Fibroblast of lung (primary cell): Measurements from ENCODE around the gene ST6GALNAC3. TPM values are rescaled to one million over a fixed set of nuclear protein-coding genes. Genes with fewer than 3 reads are reported as not detected.

Source experiments
- DNase-seq, 2 donors: peaks; one replicate each; pipeline versions ENCODE4 v3.0.0 to v3.0.0-alpha.2; 2010; ENCODE audit warnings: low read depth in 2 of 2
- H2AFZ ChIP-seq: 2 replicates; pipeline ENCODE4 v1.5.1; 2012; ENCODE audit warnings: low read length, control low read depth, inconsistent platforms
- H3K27ac ChIP-seq: 2 replicates; pipeline ENCODE4 v1.5.1; 2011; ENCODE audit warnings: low read length, control low read depth; ENCODE audit not compliant: insufficient read depth
- H3K27me3 ChIP-seq: 2 replicates; pipeline ENCODE4 v1.5.1; 2011; ENCODE audit warnings: mild to moderate bottlenecking, low read length; ENCODE audit not compliant: control insufficient read depth, insufficient read depth
- H3K36me3 ChIP-seq: 2 replicates; pipeline ENCODE4 v1.5.1; 2011; ENCODE audit warnings: low read length; ENCODE audit not compliant: control insufficient read depth, insufficient read depth
- H3K4me1 ChIP-seq: 2 replicates; pipeline ENCODE4 v1.5.1; 2011; ENCODE audit warnings: low read length; ENCODE audit not compliant: control insufficient read depth, insufficient read depth; ENCODE audit errors: extremely low read depth
- H3K4me2 ChIP-seq: 2 replicates; pipeline ENCODE4 v1.5.1; 2011; ENCODE audit warnings: low read length, control low read depth; ENCODE audit not compliant: insufficient read depth; ENCODE audit errors: extremely low read depth
- H3K4me3 ChIP-seq, 4 experiments: fragments of 200-600 bp in 1 of 4; sonication (generic) in 1 of 4; replicated peaks in 1 of 4; 2 replicates each; pipeline ENCODE4 v1.5.1; 2011 to 2016; ENCODE audit warnings: low read length in 4 of 4, low read depth in 3 of 4, mild to moderate bottlenecking in 3 of 4, control low read depth in 2 of 4, inconsistent platforms in 1 of 4, mixed read lengths in 1 of 4; ENCODE audit not compliant: insufficient read depth in 1 of 4; ENCODE audit errors: control extremely low read depth in 1 of 4
- H3K79me2 ChIP-seq: 2 replicates; pipeline ENCODE4 v1.5.1; 2012; ENCODE audit warnings: mild to moderate bottlenecking, low read length, inconsistent platforms; ENCODE audit not compliant: control insufficient read depth, insufficient read depth
- H3K9ac ChIP-seq: 2 replicates; pipeline ENCODE4 v1.5.1; 2011; ENCODE audit warnings: mild to moderate bottlenecking, low read length, control low read depth; ENCODE audit not compliant: insufficient read depth
- H3K9me3 ChIP-seq: 2 replicates; pipeline ENCODE4 v1.5.1; 2012; ENCODE audit warnings: low read depth, low read length; ENCODE audit not compliant: control insufficient read depth, insufficient read depth
- H4K20me1 ChIP-seq: 2 replicates; pipeline ENCODE4 v1.5.1; 2011; ENCODE audit warnings: low read length; ENCODE audit not compliant: control insufficient read depth, insufficient read depth; ENCODE audit errors: extremely low read depth
- CTCF ChIP-seq, 2 donors: IDR thresholded peaks in 1 of 2; conservative IDR thresholded peaks in 1 of 2; 1 replicate in 1 of 2; 2 replicates in 1 of 2; pipeline ENCODE4 v1.5.1; 2011 to 2012; ENCODE audit warnings: low read length in 2 of 2, control low read depth in 1 of 2, inconsistent platforms in 1 of 2, low read depth in 1 of 2, mild to moderate bottlenecking in 1 of 2
- EZH2 ChIP-seq: IDR thresholded peaks from 2 replicates; pipeline ENCODE4 v1.5.1; 2012; ENCODE audit warnings: low read length, control low read depth, mild to moderate bottlenecking; ENCODE audit errors: missing control alignments
- polyA plus RNA-seq, 2 donors: library from polyadenylated mRNA; depleted of rRNA in 1 of 2; stranded (reverse) in 1 of 2; unstranded in 1 of 2; fragments of >200 nt; gene quantifications; 2 replicates each; pipeline ENCODE4 v1.2.1, GENCODE V29; 2011 to 2012; ENCODE audit warnings: missing spikeins in 1 of 2
- total RNA-seq: library from RNA; depleted of rRNA; stranded (reverse); fragments of >200 nt; gene quantifications from 2 replicates; pipeline ENCODE4 v1.2.1, GENCODE V29; 2014

The ST6GALNAC3 gene
- total and polyA plus RNA-seq, 2 donors (not counting 1 experiment from before 2014, with no cell fraction given) = 0.34 to 0.66 TPM

- TF ChIP-seq EZH2 (no peak), CTCF (conservative IDR thresholded peaks at IDR 0.05 in 1 of 2, IDR thresholded peaks at IDR 0.05 in 1 of 2; ENCODE audit: low read depth in 1 of 2, low read length in 2 of 2) (no peak)
- Histone ChIP-seq H3K36me3 (no peaks in the 10 kb centered on the region), H3K27me3 (no peaks in the 10 kb centered on the region), H3K4me2 (no peak overlapping the region), H4K20me1 (no peaks in the 10 kb centered on the region), H3K4me1 (no peaks in the 10 kb centered on the region), H3K9ac (no peak overlapping the region), H3K9me3 (no peaks in the 10 kb centered on the region), H2AFZ (no peak overlapping the region), H3K27ac (no peak overlapping the region), H3K4me3 (no peak overlapping the region), H3K79me2 (no peaks in the 10 kb centered on the region)
- DNase-seq = no peak
These were observed 223.9 kb downstream of the ST6GALNAC3 start for GRCh38 chr1:76298399-76298798.

GRCh38 chr1:76299036-76299435 is 224.5 kb downstream of the ST6GALNAC3 start:
- H3K27me3 ChIP-seq = no peaks in the 10 kb centered on the region
- no peaks in the 10 kb centered on the region for H3K79me2 ChIP-seq
- no peak overlapping the region for H3K4me3 ChIP-seq
- no peak overlapping the region for H3K9ac ChIP-seq
- no peak overlapping the region for H3K27ac ChIP-seq
- TF ChIP-seq EZH2 = no peak
- no peak for TF ChIP-seq CTCF (conservative IDR thresholded peaks at IDR 0.05 in 1 of 2, IDR thresholded peaks at IDR 0.05 in 1 of 2; ENCODE audit: low read depth in 1 of 2, low read length in 2 of 2)
- no peaks in the 10 kb centered on the region for H4K20me1 ChIP-seq
- DNase-seq = no peak
- H3K9me3 ChIP-seq = no peaks in the 10 kb centered on the region
- no peak overlapping the region for H3K4me2 ChIP-seq
- no peaks in the 10 kb centered on the region for H3K36me3 ChIP-seq
- no peak overlapping the region for H2AFZ ChIP-seq
- H3K4me1 ChIP-seq = no peaks in the 10 kb centered on the region

GRCh38 chr1:76300556-76300955 is 226.0 kb downstream of the ST6GALNAC3 start:
- H3K4me3 ChIP-seq = no peak overlapping the region
- H3K27me3 ChIP-seq = no peaks in the 10 kb centered on the region
- H4K20me1 ChIP-seq = no peaks in the 10 kb centered on the region
- H3K36me3 ChIP-seq = no peaks in the 10 kb centered on the region
- H3K79me2 ChIP-seq = no peaks in the 10 kb centered on the region
- no peak overlapping the region for H3K9ac ChIP-seq
- no peak overlapping the region for H3K4me2 ChIP-seq
- H3K9me3 ChIP-seq = no peaks in the 10 kb centered on the region
- H2AFZ ChIP-seq = no peak overlapping the region
- H3K27ac ChIP-seq = no peak overlapping the region
- H3K4me1 ChIP-seq = no peaks in the 10 kb centered on the region
- DNase-seq = no peak
- TF ChIP-seq CTCF (conservative IDR thresholded peaks at IDR 0.05 in 1 of 2, IDR thresholded peaks at IDR 0.05 in 1 of 2; ENCODE audit: low read depth in 1 of 2, low read length in 2 of 2) (no peak), EZH2 (no peak)
